HG02798 (cell line): ENCODE measurements around the gene VPS72.
A peak's percentile ranks its signal among the peaks of the same experiment; 100 is the strongest.
"Not testable (repeated sequence)": the region's sequence is repeated elsewhere in the genome, so short reads cannot be mapped to it uniquely, and the experiment has no call there.

Experiments used
- ATAC-seq: cut with Tn5 transposase; IDR thresholded peaks from one replicate; pipeline ENCODE4 v1.9.1; 2021; ENCODE audit warnings: mild to moderate bottlenecking; ENCODE audit not compliant: unreplicated experiment, poor library complexity

Gene VPS72

GRCh38 chr1:151188667-151189066 lies 1.3 kb downstream of the VPS72 start:
- not testable (repeated sequence) for ATAC-seq

- ATAC-seq: no peak
Observed at GRCh38 chr1:151187205-151187604, 2.8 kb downstream of the VPS72 start.

- no peak for ATAC-seq
Observed at GRCh38 chr1:151184211-151184610, 5.8 kb downstream of the VPS72 start.

GRCh38 chr1:151176514-151177045 lies 13.4 kb downstream of the VPS72 start:
- no peak for ATAC-seq

- ATAC-seq: no peak
Observed at GRCh38 chr1:151175863-151176262, 14.1 kb downstream of the VPS72 start, which contains the start of gene TMOD4. Gene TMOD4 (minus strand): TSS chr1:151175981. CDS start chr1:151174875, 1,106 bp downstream.

GRCh38 chr1:151175041-151175741 lies 14.8 kb downstream of the VPS72 start:
- ATAC-seq: no peak

- no peak for ATAC-seq
Observed at GRCh38 chr1:151171190-151171589, 18.8 kb downstream of the VPS72 start.

- no peak for ATAC-seq
Observed at GRCh38 chr1:151167116-151167515, 22.9 kb downstream of the VPS72 start.

GRCh38 chr1:151166505-151166956 lies 23.5 kb downstream of the VPS72 start:
- no peak for ATAC-seq

GRCh38 chr1:151165738-151166504 lies 24.1 kb downstream of the VPS72 start, which contains the start of the genes LYSMD1 and SCNM1:
Gene LYSMD1 (minus strand): TSS chr1:151165902. CDS start chr1:151165258, 644 bp downstream.
Gene SCNM1 (plus strand): TSS chr1:151166144. CDS start chr1:151166153, 9 bp downstream.
- peak; percentile 95 for ATAC-seq

GRCh38 chr1:151165281-151165737 lies 24.7 kb downstream of the VPS72 start:
- ATAC-seq: no peak

GRCh38 chr1:151164732-151165280 lies 25.2 kb downstream of the VPS72 start:
- no peak for ATAC-seq

GRCh38 chr1:151159373-151159772 lies 30.6 kb downstream of the VPS72 start:
- ATAC-seq: no peak

- ATAC-seq: no peak
Observed at GRCh38 chr1:151158751-151159251, 31.2 kb downstream of the VPS72 start.

- no peak for ATAC-seq
Observed at GRCh38 chr1:151158326-151158725, 31.7 kb downstream of the VPS72 start.

- no peak for ATAC-seq
Observed at GRCh38 chr1:151157067-151157531, 32.9 kb downstream of the VPS72 start.

- ATAC-seq: peak; percentile 74
Observed at GRCh38 chr1:151156515-151156819, 33.5 kb downstream of the VPS72 start, which contains the start of gene TNFAIP8L2. Gene TNFAIP8L2 (plus strand): TSS chr1:151156649. CDS start chr1:151158698, 2,049 bp downstream.

- no peak for ATAC-seq
Observed at GRCh38 chr1:151147665-151148064, 42.3 kb downstream of the VPS72 start.

GRCh38 chr1:151147132-151147503 lies 42.9 kb downstream of the VPS72 start:
- ATAC-seq: no peak

GRCh38 chr1:151146412-151147131 lies 43.4 kb downstream of the VPS72 start, which contains the start of gene SEMA6C:
Gene SEMA6C (minus strand): TSS chr1:151146631. CDS start chr1:151142621, 4,010 bp downstream.
- ATAC-seq: peak; percentile 100
